NCI-H2029 treated with DMSO at 0.1 percent for 48 hours (cell line): ENCODE data around the gene CH25H.
"Not testable (repeated sequence)": the region's sequence is repeated elsewhere in the genome, so short reads cannot be mapped to it uniquely, and the experiment has no call there.

Source experiments
- DNase-seq: peaks from one replicate; lab custom pipeline; 2025; lab: John Stamatoyannopoulos, UW

Gene CH25H

DNA sequence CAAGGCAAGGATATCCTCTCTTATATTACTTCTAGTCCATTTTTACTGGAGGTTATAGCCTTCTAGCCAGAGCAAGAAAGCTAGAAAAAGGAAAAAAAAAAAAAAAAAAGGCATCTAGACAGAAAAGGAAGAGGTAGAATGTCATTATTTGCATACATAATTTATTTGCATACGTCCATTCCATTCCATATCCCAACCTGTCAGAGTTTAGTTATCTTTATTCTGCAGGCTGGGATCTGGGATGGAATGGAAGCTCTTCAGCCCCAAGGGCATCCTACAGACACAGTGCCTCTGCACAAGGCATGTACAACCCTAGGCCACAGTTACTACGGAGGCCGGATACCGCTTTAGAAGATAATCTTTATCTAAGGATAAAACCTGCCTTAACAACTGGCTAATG lies 9.6 kb downstream of the CH25H start:
- DNase-seq: no peak

DNA sequence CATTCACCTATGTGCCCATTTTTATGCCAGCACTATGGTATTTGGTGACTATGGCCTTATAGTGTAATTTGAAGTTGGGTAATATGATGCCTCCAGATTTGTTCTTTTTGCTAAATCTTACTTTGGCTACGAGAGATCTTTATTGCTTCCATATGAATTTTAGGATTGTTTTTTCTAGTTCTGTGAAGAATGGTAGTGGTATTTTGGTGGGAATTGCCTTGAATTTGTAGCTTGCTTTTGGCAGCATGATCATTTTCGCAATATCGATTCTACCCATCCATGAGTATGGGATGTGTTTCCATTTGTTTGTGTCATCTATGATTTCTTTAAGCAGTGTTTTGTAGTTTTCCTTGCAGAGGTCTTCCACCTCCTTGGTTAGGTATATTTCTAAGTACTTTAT lies 15.8 kb downstream of the CH25H start:
- DNase-seq: not testable (repeated sequence)

DNA sequence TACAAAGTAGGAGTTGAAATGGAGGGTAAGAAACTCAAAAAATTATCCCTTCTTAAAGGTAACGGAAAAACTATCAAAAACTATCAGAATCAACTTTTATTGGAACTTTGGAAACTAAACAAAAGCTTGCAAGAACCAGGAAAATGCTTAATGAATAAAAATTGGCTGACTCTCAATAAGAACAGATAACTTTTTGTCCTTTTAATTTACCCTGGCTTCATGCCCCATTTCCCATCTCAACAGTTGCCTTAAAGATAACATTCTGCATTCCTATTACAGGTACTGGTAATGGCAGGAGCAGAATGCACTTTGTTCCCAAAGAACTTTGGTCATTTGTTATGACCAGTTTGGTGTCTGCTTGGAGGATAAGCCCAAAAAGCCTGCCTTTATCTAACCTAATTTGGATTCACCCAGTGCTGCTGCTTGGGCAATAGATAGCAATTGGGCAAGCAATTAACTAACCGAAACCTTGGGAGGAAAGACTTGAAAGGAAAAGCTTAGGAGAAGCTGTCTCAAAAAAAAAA lies 17.8 kb downstream of the CH25H start:
- no peak for DNase-seq

DNA sequence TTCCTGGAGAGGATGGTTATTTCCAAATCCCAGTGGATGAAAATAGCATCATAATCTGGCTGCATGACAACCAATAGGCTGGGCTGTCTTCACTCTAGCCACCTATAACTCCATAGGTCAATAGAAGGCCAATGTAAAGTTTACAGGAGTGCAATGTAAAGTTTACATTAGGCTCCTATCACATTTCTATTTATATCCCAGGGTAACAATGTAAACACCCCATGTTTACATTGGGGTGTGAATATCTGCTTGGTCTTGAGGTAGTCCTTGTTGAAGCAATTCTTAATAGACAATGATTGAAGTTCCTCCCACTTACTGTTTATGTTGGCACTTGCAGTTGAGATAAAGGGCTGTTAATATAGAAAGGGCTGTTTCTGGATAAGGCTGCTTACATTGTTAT lies 21.5 kb downstream of the CH25H start:
- DNase-seq: no peak

DNA sequence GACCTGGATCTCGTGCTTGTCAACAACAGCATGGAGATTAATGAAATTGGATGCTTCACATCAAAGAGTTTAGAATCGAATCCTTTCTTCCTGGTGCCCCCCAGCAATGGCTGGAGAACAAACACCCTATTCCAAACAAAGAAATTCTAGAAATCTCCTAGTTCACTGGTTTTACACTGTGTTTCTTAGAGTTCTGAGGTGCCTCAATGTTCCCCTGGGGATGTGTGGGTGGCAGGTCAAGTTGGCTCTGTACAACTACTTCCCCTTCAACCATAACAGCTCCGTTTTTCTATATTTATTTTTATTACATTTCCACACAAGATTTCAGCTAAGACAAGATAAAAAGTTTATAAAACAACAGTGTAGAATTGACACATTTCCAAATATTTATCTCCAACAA lies 22.5 kb downstream of the CH25H start:
- DNase-seq: no peak

DNA sequence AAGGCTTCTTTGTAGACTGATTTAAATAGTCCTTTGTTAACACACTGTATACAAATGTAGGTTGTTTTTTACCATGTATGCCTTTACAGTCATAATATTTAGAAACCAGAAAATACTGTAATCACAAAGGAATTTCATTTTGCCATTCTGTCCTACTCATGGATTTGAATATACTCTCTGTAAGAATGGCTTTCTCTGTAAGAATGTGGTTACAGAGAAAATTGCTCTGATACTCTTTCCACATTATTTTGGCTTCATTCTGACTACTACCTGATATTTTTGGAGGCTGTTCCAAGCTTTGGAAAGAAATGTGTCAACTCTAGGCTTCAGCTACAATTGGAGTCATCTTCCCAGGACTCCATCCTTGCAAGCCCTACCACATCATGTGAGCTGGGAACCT lies 23.5 kb downstream of the CH25H start:
- DNase-seq: no peak

DNA sequence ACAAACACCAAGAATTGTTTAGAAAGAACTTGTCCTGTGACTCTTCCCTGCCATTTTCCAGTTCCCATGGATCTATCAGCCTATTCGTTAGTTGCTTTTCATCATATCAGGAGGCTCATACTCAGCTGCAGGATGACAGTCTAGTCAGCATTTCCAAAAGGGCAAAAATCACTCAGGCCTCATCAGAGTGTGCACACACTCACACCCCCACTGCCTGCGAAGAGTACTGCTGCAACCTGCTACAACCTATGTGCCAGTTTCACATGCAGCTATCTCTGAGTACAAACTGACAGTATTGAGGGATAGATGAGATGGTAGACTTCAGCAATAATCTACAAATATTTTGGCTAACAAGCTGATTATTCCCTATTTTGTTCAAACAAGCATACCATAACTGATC lies 24.2 kb downstream of the CH25H start:
- DNase-seq: no peak

DNA sequence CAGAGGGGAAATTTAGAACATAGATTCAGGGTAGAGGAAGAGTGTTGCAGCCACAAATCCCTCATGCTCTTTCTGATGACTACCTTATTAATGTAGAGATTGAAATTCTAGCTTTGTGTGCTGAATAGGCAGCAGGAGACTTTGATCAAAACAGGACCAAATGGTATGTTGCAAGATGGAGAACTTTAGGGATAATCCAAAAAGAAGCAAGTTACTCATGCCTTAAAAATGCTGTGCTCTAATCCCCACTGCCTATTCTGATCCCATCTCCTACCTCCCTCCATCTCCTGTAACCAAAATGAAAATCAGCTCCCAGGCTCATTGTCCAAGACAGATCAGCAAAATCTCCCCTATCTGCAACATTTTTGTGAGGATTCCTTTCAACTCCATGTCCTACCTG lies 31.3 kb downstream of the CH25H start:
- no peak for DNase-seq

DNA sequence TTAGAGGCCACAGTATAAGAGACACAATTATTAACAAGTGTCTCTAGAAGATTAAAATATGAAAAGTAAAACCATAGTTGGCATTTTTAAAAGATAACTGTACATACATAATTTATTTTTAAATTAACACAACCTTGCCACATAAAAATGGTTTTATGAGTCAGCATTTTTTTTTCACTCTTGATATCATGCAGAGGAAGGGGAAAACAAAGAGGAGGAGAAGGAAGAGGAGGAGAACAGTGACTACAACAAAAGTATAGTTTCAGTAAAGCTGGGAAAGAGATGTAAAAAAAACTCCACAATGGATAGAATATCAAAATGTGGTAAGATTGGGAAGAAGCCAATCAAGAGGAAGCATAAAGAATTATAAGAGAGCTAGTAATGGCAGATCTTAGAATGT lies 34.0 kb downstream of the CH25H start:
- DNase-seq: no peak

DNA sequence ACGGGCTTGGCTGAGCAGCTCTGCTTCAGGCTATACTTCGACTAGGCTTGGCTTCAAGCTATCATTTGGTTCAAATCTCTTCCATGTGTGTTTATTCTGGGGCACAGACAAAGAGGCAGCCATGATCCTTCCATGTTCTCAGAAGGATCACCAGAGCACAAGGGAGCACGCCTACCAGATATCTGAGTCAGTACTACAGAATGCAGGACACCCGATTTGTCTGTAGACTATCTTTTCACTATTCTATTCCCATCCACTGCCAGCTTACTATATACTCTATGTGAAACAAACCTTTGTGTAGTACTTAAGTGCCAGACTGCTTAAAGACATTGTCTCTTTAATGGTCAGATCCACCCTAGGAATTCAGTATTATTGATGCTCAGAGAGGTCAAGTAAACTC lies 35.1 kb downstream of the CH25H start:
- no peak for DNase-seq

DNA sequence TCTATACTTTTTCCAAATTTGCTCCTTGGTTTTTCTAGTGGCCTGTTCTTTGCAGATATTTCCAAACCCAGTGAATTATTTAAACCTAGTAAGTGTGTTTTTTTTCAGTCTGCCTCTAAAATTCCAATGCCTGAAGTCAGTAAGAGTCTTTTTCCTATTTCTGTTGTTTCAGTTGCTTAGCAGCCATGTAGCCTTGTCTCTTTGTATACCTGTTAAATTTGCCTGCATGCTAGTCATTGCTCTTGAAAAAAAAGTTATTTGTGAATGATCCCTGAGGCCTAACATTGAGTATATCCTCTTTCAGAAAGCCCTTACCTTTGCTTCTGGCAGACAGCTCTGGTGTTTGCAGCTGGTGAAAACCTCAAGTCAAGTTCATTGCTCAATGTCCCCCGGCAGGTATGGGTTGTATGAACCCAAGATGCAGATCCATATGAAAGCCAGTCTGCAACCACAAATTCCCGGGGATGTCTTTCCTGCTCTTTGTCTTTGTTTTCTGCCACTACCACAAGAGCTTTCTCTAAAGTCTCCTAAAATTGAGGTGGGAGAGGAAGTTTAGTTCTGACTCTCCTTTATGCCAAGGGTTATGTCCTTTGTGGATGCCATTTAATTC lies 35.7 kb downstream of the CH25H start:
- no peak for DNase-seq

DNA sequence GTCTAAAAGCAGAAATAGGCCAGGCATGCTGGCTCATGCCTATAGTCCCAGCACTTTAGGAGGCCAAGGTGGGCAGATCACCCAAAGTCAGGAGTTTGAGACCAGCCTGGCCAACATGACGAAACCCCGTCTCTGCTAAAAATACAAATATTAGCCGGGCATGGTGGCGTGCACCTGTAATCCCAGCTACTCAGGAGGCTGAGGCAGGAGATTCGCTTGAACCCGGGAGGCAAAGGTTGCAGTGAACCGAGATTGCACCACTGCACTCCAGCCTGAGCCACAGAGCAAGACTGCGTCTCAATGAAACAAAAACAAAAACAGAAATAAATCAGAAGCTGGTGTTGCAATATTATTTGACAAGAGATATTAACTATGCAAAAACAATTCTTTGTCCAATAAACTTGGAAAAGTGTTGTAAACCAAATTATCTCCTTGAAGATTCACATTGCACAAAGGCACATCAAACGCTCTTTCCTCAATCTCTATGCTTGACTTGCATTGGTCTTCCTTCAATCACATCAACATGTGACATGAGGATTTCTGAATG lies 38.7 kb downstream of the CH25H start:
- DNase-seq: not testable (repeated sequence)

DNA sequence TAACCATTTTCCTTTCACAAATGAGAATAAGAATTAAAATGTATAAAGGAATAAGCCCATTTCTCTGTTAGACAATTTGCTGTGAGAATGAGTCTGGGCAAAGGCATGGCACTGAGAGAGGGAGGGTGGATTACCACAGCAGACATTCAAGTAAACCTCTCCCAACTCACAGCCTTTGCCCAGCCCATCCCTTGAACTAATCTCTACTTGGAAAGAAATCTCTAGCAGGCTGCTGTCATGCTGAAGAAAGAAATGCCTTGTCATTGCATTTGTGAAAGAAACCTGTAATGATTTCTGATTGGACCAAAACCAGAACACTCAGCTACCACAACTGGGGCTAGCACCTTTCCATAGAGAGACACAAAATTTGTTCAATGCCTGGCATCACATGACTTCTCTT lies 39.2 kb downstream of the CH25H start:
- DNase-seq: no peak

DNA sequence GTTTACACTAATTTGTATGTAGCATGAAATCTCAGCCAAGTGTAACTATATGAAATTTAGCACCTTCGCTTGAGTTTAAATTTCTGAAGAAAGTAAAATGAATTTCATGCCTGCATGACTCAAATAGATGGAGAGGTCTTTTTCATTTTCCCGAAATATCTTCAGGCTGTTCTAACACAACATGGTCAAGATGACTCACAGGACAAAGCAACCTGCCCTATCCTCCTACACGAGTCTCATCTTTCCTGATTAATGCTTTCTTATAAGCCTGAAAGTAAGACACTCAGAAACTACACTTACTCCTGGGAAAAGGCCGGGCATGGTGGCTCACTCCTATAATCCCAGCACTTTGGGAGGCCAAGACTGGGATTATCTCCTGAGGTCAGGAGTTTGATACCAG lies 41.2 kb downstream of the CH25H start:
- no peak for DNase-seq

DNA sequence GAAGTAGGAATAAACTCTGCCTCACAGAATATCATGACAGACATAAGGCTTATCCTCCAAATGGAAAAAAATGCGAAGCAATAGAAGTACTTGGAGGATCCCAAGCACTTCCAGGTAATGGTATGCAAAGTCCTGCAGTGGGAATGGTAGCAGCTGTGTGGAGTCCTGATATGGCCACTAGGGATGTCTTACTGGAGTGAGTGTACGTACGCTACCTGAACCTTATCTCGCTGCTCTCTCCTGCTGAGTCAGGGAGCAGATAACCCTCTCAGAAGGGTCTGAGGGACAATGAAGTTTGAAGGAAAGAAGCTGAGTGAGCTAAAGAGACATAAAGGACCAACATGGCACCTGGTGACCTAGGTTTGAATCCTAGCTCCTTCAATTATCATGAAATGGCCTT lies 42.2 kb downstream of the CH25H start:
- DNase-seq: no peak

DNA sequence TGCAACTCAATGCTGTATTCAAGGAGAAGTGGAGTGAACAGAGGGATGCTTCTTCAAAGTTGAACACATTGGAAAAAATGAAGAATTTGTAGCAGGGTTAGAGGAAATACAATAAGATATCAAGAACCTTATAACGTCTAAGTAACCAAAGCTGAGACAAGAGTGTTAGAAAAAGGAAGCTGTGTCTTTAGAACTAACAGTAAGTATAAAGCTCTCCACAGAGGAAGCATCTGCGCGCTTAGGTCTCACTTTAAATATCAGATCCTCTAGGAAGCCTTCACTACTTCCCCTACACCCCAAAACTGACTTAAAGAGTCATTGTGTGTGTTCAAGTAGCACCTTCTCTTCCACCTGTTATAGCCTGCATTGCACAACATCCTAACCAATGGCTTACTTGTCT lies 43.0 kb downstream of the CH25H start:
- DNase-seq: no peak

DNA sequence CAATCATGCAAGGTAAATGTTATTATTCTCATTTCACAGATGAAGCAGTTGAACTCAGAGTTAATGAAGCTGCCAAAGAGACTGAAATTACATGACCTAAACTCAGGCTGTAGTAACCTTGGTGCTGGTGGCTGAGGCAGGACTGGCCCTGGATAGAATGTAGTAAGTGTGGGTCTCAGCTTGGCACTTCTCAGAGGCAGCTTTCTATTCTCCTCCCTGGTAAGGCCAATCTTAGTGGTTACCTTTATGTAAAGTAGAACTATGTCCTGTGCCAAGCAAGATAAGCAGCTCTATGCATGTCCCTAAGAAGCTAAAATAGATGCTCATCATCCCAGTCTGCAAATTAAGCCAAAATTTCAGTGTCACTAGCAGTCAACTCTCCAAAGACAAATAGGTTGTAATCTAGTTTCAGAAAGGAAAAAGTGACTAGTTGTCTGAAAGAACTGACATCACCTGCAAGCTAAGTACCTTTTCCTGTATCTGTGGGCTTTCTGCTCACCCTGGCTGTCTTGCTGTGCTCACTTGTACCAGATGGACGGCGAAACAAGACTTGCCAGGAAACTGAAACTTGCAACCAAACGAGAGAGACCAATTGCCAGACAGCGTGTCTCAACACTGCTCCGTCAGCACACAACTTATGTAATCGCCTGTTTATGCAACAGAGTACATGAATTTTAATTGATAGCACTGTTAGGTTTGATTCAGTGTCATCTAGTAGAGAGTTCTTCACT lies 43.7 kb downstream of the CH25H start:
- no peak for DNase-seq

DNA sequence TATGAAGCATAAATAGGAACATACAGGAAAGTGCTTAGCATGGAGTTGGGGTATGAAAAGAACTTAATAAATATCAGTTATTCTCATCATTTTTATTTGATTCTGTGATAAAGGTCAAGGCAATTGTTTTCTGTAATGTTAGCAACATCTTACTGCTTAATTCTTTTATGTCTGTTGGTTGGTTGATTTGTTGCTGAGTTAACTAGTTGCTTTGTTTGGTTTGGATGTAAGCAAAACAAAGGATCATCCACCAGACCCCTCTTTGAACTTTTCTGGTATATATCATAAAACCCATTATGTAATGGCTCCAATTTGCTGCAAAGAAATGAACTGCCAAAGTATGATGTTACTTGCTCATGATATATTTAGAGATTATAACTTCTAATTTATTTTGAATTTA lies 44.5 kb downstream of the CH25H start:
- no peak for DNase-seq

DNA sequence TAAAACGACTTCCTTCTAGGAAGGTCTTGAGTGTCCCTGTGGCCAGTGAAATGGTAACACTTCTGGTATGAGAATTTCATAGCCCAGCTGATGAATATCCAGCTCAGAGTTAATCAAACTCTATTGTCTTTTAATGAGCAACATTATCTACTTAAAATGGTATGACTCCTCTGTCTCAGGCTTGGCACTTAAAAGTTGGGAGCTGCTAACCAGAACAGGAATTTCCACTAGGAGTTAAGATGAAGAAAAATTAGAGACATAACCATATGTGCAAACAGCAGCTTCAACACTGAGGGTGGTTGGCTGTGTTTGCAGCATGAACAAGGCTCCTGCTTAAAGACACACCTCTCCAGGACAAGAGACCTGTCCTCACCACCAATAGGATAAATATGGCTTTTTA lies 46.8 kb downstream of the CH25H start:
- DNase-seq: no peak

DNA sequence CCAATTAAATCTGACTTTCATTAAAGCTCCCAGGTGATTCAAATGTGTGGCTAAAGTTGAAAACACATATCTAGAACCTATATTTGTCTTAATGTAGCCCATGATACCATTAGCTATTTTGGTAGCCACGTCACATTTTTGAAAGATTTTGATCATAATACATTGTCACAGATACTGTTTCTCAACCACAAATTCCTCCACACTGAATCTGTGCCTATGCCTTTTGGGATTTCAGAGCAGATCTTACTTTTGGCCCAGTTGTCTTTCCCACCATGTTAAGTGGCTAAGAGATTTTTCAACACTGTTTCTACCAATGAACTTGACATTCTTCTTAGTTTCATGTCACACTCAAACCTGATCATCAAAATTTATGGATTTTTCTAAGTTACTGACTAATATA lies 47.4 kb downstream of the CH25H start:
- DNase-seq: no peak

DNA sequence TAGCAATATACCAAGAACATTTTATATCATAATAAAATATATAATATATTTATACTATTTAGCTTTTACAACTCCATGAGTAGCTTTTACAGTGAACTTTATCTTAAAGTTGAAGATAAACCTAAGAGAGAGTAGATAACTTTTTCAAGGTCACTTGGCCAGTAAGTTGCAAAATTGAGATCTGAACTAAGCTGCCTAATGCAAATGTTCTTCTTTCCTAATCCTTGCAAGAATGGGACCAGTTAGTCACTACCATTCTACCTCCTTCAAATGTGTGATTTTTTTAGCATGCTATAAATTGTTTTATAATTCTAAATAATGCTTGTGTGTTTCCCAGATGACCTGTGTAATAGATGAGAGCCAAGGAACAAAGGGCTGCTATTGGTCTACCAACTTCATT lies 47.8 kb downstream of the CH25H start:
- DNase-seq: no peak

DNA sequence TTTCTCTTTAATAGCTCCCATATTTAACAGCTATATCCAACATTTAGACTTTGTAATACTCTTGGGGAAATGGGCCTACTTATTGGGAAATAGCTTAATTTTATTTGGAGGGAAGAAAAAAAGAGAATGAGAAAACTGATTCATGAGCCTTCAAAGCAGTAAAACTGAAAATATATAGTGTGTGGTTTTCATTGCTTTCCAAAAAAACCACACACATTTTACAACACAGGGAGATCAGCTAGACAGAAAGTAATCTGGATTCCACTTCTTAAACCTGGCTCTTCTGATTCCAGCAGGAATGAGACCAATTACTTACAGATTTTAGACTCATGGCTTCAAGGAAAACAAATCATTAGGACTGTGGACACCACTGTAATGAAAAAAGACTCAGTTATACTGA lies 48.7 kb downstream of the CH25H start:
- no peak for DNase-seq

DNA sequence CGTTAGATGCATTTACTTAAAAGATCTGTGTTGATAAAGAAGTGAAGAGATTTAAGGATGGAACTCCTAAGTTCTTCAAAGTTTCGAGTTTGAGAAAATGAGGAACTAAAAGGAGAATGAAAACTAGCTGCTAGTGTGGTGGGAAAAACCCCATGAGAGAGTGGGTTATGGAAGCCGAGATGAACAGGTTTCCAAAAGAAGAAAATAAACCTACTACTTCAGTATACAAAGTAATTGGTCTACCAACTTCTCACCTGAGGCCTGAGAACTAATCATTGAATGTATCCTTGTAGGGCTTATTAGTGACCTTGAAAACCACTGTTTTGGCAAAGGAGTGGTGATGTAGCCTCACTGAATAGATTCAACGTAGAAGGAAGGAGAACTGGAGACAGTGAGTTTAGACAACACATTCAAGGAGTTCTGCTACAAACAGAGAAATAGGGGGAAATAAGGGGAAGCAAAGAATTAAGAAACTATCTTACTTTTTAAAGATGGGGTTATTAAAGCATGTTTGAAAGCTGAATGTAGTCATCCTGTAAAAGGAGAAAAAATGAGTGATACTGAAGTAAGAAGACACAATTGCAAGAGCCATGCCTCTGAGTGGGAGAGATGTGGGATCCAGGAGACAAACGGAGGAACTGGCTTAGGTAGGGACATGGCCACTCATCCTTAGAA lies 50.8 kb downstream of the CH25H start:
- no peak for DNase-seq
